GM21367 (cell line): ENCODE results near the gene CAMTA1.
"Not testable (repeated sequence)": the region's sequence is repeated elsewhere in the genome, so short reads cannot be mapped to it uniquely, and the experiment has no call there.

Experiments
- ATAC-seq: cut with Tn5 transposase; IDR thresholded peaks from one replicate; pipeline ENCODE4 v1.9.1; 2021; ENCODE audit not compliant: unreplicated experiment

CAMTA1 gene

DNA sequence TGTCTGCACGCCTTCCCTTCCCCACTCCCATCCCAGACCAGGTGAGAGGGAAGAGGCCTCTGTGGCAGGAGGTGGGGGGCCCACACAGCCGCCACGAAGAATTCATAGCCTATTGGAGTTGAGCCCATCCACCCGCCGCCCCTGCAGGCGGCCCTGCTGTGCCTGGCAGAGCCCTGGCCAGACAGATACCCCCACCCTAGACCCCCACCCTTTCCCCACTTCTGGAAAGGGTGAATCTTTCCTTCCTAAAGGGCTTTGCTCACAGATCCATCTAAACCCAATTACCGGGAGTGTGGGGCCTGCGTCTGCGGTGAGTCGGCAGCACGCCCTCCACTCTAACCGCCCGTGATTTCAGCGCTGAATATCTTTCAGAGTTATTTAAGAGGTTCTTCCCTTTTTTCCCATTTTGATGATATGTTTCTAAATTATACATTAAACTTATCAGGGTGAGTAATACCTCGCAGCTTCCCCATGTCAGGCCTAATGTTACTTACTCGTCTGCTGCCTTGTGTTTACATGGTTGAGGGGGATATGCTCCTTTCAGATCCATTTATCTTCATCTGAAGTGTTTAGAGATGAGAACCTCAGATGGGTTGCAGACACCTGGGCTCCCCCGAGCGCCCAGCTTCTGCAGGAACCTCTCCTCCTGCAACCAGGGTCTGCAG is 802.0 kb downstream of the CAMTA1 start:
- ATAC-seq: no peak

DNA sequence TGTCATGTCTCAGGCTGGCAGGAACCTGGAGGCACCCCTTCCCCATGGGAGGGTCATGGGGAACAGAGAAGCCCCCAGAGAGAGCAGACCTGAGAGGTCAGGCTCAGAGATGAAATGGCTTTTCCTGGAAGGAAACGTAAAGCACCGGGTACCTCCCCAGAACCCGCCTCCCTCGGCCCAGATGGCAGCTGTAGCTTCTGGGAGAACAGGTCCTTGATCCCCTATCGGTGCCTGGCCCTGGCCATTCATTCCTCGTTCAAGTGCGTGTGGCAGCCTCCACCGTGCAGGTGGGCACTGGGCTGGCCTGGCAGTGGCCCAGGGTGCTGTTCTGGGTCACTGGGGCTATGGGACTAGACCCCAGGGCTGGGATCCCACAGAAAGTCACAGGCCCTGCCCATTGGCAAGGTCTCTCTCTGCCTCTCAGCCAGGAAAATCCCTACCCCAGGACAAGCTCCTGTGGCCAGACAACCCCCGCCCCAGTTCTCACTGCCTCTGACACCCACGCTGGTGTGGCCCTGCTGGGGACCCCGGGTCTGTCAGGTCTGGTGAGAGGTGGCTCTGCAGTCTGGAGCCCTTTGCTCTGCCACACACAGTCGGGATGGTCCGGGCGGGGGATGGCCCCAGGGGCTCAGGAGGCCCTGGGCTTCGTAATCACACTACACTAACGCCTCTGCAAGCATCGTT is 802.7 kb downstream of the CAMTA1 start:
- no peak for ATAC-seq

DNA sequence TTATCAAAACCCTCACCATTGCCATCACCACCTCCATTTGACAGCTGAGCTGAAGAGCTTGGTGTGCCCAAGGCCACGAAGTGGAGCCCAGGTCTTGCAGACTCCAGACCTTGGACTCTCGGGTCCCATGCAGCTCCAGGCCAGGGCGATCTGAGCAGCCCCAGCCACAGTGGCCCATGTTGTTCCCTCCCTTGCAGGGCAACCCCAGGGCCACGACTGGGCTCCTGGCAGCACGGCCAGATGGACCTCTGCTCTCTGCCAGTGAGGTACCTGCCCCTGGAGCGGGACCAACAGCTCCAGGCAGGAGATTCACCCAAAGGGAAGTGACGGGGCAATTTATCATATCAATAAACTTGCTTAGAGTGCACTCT is 803.2 kb downstream of the CAMTA1 start:
- ATAC-seq: no peak

DNA sequence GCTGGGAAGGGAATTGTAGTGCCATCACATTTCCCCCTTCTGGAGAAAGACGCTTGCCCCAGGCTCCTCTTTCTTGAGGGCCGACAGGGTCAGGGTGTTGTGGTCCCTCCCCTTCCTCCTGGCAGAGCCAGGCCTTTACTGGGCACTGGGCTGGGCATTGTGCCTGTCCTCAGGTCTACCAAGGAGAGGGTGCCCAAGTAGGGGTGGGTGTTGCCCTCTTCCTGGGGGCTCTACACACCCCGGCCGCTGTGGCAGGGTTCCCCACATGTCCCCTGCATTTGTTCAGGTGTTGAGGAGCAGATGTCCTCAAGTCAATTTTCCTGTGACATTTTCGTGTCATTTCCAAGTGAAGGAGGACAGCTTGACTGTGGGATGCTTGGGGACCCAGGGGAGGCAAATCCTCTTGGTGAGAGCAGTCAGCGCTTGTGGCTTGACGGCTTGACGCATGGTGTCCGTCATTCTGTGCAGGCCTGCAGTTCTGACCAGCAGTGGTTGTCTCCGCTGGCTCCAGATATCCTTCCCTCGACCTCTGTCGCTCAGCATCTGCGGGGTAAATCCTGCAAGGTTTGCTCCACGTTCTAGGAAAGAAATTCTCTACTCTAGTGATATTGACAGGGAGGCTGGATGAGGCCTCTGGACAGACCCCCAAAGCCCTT is 804.0 kb downstream of the CAMTA1 start:
- ATAC-seq: no peak

DNA sequence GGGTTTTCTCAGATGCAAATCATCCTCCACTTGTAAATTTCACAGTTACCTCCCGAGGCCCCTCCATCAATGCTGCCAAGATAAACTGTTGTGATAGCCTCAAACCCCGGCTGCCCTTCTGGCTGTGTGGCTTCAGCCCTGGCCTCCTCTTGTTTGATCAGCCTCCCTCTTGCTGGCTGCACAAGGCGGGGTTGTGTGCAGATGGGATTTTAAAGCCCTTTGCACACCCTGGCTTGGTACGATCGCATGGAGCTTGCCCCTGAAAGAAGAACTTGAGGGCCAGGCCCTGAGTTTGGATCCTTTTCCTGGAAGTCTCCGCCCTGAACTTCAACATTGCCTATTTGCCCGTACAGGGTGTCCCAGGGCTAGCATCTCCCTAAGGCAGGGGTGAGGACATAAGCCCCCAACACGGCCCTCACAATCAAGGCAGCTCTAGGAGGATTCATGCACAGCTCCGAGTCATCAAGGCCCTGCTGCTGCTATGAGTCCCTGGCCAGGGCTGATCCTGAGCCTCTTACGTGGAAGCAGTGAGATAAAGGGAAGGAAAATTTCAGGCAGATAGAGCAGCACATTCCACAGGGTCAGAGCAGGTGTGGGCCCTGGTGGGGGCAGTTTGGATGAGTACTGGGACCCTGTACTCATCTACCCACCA is 804.6 kb downstream of the CAMTA1 start:
- ATAC-seq: no peak

DNA sequence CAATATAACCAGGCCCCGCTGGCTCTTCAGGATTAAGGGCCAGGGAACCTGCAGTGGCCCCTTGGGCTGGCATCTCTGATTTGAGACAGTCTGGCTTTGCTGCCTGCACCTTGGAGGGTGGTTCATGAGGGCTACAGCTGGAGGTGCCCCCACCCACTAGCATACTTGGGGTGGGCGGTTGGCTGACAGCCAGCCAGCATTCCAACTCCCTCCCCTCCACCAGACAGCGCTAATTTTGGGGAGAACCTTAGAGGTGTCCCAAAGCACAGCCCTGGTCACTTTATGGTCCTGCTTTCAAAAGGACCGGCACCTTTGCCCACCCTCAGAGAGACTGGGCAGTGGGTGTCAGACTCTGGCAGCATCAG is 805.2 kb downstream of the CAMTA1 start:
- no peak for ATAC-seq

DNA sequence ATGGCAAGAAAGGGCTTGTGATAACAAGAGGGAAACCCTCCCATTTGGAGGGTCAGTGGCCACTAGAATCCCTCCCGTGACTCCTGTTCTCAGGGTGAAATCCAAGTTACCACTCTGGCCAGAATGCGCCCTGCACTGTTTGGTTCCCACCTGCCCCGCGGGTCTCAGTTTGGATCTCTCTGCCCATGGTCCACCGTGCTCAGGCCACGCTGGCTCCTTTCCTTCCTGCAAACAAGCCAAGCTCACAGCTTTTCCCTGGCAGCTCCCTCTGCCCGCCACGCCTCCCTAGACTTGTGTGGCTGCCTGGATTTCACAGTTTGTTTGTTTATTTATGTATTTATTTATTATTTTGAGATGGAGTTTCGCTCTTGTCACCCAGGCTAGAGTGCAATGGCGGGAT is 806.3 kb downstream of the CAMTA1 start:
- ATAC-seq: no peak

DNA sequence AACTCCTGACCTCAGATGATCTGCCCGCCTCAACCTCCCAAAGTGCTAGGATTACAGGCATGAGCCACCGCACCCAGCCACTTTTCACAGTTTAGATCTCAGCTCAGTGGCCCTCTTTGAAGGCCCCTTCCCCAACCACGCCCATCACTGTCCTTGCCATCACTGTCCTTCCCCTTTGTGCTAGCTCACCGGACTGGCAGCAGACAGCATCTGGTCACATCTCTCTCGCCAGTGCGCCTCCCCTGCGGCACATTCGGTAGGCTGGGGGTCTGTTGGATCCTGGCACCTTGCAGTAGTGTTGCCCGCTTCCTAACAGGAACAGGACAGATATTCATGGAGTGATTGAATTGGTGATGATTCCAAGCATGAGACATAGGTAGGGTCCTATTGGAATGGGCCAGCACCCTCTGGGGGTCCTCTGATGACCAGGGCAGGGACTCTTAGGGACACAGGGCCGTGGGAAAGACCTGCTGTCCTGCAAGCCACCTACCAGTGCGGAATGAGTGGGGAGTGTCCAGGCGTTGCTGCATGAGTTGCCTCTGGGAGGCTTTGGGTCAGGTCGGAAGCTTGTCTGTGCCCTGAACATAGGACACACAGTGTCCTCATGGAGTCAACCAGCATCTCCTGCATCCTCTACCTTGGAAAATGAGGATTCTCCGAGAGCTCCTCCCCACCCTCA is 807.0 kb downstream of the CAMTA1 start:
- ATAC-seq: no peak

DNA sequence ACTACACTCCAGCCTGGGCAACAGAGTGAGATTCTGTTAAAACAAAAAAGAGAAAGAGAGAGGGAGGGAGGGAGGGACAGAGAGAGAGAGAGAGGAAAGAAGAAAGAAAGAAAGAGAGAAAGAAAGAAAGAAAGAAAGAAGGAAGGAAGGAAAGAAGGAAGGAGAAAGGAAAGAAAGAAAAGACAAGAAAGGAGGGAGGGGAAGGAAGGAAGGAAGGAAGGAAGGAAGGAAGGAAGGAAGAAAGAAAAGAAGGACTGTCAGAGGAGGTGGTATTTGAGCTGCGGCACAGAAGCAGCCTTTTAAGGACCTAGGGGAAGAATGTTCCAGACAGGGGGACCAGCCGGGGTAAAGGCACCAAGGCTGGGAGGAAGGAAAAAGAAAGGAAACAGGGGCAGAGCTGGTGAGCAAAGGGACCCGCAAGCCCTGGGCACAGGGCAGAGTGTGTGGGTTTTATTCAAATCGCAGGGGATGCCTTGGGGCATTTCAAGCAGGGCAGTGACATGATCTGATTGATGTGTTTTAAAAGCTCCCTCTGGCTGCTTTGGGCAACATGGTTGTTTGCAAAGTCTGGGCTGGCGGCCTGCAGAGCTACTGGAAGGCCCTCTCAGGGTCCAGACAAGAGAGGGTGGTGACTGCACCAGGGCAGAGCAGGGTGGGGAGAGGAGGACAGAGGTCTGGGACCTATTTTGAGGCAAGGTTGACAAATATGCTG is 808.9 kb downstream of the CAMTA1 start:
- ATAC-seq: no peak

DNA sequence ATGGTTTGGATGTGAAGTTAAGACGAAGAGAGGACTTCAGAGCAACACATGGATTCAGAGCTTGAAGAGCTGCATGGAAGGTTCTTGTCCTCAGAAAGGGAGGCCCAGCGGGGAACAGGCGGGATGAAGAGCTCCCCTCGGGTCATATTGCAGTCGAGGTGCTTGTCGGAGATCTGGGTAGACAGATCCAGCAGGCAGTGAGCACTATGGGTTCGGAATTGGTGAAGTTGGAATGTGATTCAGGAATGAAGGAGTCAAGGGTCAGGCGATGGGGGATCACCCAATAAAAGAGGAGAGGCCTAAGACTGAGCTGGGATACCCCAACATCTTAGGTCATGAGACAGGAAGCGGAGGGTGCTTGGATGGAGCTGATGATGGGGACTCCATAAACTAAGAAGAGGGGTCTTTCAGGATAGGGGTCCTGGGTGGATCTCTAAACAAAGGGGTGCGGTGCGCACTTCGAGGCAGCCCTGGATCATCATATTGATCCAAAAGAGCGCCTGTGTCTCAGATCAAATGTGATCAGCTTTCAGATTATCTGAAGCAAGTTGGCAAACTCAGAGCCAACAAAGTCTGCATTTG is 809.6 kb downstream of the CAMTA1 start:
- no peak for ATAC-seq

DNA sequence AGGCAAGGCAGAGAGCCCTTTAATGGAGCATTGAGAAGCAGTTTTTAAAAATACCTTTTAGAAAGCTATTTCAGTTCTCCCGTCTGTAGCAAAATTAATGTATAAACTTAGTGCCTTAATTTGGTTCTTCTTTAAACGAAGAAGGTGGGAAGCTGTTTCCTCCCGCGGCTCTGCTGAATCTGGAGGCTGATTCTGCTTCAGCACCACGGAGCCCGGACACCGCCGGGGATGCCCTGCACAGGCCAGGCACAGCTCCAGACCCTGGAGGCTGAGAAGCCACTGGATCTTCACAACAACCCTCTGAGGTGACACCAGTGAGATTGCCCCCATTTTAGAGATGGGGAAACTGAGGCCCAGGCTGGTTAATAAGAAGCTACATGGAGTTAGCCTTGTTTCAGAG is 810.1 kb downstream of the CAMTA1 start:
- ATAC-seq: no peak

DNA sequence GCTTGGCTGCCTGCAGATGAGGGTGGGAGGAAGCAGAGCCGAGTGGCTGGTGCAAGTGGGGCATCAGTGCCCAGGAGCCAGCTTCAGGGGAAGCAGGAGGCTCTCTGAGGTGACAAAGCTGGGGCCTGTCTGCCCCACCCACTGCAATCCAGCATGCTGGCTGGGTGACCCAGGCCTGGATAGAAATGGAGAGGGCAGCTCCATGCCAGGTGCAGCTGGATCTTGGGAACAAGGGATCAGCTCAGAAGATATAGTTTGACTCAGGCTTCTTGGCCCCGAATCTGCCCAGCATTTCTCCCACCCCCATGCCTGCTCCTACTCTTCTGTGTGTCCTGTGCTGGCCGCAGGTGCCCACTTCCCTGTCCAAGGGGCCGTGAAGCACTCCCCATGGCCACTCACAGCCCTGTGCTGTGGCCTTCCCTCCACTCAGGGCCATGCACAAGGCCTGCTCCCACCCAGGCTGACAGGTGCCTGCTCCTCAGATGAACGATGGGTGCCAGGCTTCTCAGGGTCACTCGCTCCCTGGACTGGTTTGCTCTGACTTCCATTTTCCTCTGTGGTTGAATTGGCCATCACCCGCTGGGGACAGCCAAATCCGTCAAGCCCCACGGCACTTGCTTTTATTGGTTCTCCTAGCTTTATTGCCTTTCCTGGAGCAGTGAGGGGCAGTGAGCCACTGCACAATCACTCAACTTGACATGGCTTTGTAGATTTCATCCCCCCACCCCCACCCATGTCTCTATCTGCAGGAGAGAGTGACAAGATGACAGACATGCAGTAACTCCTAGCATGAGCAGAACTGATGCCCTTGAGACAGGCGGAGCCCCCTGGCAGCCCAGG is 811.1 kb downstream of the CAMTA1 start:
- ATAC-seq: no peak

DNA sequence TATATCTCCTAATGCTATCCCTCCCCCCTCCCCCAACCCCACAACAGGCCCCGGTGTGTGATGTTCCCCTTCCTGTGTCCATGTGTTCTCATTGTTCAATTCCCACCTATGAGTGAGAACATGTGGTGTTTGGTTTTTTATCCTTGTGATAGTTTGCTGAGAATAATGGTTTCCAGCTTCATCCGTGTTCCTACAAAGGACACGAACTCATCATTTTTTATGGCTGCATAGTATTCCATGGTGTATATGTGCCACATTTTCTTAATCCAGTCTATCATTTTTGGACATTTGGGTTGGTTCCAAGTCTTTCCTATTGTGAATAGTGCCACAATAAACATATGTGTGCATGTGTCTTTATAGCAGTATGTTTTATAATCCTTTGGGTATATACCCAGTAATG is 812.8 kb downstream of the CAMTA1 start:
- not testable (repeated sequence) for ATAC-seq

DNA sequence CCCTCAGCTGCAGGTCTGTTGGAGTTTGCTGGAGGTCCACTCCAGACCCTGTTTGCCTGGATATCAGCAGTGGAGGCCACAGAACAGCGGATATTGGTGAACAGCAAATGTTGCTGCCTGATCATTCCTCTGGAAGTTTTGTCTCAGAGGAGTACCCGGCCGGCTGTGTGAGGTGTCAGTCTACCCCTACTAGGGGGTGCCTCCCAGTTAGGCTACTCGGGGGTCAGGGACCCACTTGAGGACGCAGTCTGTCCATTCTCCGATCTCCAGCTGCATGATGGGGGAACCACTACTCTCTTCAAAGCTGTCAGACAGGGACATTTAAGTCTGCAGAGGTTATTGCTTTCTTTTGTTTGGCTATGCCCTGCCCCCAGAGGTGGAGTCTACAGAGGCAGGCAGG is 819.7 kb downstream of the CAMTA1 start:
- not testable (repeated sequence) for ATAC-seq

DNA sequence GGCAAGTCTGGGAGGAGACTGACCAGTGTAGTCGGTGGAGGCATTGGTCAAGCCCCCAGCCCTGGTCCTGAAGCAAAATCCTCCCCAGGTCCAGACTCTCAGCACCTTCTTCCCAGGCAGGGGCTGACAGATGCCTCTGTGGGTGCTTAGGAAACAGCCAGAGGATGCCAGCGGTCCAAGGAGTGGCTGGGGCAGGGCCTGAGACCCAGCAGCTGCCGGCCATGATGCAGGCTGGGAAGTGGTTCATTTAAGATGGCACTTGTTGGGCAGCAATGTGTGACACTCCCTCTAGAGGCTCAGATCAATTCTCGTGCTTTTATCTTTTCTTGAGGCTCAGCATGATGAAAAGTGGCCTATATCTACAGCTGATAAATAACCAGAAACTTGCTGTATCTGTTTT is 820.8 kb downstream of the CAMTA1 start:
- ATAC-seq: no peak

DNA sequence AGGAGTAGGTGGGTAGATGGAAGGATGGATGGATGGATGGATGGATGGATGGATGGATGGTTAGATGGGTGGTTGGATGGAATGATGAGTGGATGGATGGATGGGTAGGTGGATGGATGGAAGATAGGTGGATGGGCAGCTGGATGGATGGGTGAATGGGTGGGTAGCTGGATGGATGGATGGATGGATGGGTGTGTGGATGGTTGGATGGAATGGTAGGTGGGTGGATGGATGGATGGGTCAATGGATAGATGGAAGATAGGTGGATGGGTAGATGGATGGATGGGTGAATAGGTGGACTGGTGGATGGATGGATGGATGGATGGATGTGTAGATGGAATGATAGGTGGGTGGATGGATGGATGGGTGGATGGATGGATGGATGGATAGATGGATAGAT is 821.8 kb downstream of the CAMTA1 start:
- no peak for ATAC-seq

DNA sequence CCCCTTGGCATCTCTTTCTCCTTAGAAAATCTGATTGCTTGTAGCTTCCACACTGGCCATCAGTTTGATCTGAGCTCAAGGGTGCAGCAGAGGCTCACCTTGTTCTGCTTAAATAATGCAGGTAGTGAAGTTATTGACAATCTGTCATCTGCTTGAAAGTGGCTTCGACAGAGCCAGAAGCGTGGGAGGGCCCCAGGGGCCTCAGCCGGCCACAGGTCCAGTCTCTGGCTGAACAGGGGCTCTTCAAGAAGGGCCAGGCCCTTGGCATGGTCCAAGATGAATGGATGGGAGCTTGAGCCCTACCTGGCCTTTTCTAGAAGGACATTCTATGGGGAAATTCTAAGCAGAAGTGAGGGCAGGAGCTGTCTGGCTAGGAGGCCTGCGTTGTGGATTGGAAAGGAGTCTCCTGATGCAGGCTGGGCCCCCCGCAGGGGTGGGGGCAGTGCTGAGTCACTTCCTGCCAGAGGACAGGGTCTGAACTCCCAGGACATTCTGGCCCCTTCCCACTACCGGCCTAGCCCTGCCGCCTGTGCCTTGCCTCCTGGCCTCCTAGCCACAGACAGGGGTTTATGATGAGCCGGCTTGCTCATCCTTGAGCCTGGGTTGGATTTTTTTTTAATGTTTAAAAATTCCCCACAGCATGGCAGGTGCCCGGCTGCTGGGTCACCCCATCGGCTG is 823.5 kb downstream of the CAMTA1 start:
- ATAC-seq: no peak

DNA sequence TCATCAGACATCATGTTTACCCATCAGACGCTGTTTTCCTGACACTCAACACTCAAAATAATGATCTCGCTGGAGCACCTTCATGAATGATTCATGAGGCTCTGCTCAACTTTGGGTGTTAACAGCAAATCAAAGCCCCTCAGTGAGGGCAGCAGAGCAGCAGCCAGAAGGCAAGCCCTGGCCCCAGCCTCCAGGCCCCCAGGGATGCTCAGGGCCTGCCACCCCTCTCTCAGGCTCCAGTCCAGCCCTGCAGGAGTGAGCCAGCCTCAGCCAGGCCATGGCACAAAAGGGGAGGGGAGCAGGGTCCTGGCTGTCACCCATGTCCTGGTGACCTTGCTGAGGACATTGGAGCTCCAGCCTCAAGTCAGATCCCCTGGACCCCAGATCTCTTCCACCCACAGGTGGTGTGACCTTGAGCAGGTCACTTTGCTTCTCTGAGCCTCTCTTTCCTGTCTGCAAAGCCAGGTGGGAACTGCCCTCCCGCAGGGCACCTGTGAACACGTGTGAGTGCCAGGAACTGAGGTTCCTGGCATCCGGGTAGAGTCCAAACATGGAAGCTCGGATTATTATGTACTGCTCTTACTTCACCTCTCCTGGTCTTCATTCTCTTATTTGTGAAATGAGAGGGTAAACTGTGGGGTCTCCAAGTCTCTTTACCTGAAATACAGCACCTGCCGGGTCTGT is 824.2 kb downstream of the CAMTA1 start:
- ATAC-seq: no peak
